ENCODE measurements around the gene HOXB7. TPM values are rescaled to one million over a fixed set of nuclear protein-coding genes. Genes with fewer than 3 reads are reported as not detected.

The HOXB7 gene
- total and polyA plus RNA-seq, 10 of the 15 experiments (the other 5 are each of a cell fraction or from before 2014, with no cell fraction given): 2.8 to 7.4 (median 4.2) TPM

DNA sequence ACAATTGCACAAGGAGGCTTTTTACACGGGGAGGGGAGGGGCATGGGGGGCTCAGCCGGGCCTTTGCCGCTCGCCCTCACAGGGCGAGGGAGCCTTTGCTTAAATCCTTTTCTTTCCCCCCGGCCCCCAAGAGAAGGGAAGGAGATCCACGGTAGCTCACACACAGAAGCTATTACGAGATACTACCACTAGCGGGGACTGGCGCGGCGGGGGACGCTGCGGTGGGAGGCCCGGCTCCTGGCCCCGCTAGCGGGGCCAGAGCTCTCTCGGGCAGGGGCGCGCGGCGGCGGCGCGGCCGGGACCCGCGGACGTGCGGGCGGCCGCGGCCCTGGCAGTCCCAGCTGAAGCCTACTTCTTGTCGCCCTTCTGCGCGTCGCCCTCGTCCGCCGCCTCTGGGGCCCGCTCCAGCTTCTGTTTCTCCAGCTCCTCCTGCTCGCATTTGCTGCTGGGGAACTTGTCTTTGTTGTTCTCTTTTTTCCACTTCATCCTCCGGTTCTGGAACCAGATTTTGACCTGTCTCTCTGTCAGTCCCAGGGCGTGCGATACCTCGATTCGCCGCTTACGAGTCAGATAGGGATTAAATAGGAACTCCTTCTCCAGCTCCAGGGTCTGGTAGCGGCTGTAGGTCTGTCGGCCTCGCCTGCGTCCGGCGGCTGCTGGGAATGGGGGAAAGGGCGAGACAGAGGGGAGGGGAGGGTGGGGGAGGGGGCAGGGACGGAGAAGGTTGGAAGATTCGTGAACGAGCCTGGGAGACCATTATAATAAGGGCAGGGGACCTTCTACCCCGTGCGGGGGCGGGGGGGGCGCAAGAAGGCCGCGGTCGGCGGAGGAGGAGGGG lies 2.3 kb upstream of the HOXB7 start:
- Histone ChIP-seq H3K9me3 (replicated peaks; ENCODE audit: control insufficient read depth, insufficient read depth, low read length) (no peaks in the 10 kb centered on the region), H3K27ac (ENCODE audit: control insufficient read depth, insufficient read depth) (no peak overlapping the region), H4K20me1 (ENCODE audit: control insufficient read depth, insufficient read depth) (no peaks in the 10 kb centered on the region), H3K4me3 (peak overlapping the region; percentile 86), H3K36me3 (ENCODE audit: control insufficient read depth in 2 of 2, insufficient read depth in 2 of 2, low read length in 1 of 2) (no peaks in the 10 kb centered on the region; a peak in 1 of 4 replicates), H2AFZ (ENCODE audit: control insufficient read depth, low read depth, low read length) (peak overlapping the region; percentile 70), H3K27me3 (replicated peaks in 1 of 2; ENCODE audit: control insufficient read depth in 2 of 2, insufficient read depth in 2 of 2, low read length in 1 of 2) (peaks cover 21 to 24% of the 10 kb centered on the region in 2 experiments), H3K79me2 (ENCODE audit: control insufficient read depth, insufficient read depth, low read length) (no peaks in the 10 kb centered on the region), H3K9ac (ENCODE audit: control insufficient read depth, insufficient read depth, low read length) (no peak overlapping the region), H3K4me2 (ENCODE audit: control insufficient read depth, insufficient read depth) (peak overlapping the region; percentile 91), H3K4me1 (ENCODE audit: control insufficient read depth, insufficient read depth, low read length) (peaks cover 11% of the 10 kb centered on the region)
- ChIA-PET SMC1A (ENCODE audit: uncharacterized antibody, unreplicated experiment) (interaction anchor here (0.6 to 1.0 kb wide), 4 partner anchors 9 to 595 kb away, joined by 3 read pairs; no protein-coding TSS in a partner anchor), CTCF (interaction anchor here (0.7 to 1.3 kb wide), 15 partner anchors 9 to 588 kb away, joined by 3 to 7 read pairs (median 3); partner anchors contain the start of gene HOXB5), RAD21 (ENCODE audit: unreplicated experiment) (interaction anchor here (0.7 to 1.4 kb wide), 4 partner anchors 9 to 367 kb away, joined by 3 to 8 read pairs (median 4); no protein-coding TSS in a partner anchor), POLR2A (interaction anchor here (0.6 to 0.9 kb wide), 4 partner anchors 82 to 938 kb away, joined by 3 to 12 read pairs (median 4); no protein-coding TSS in a partner anchor)
- no peak for FAIRE-seq
- ATAC-seq: peak; percentile 67
- no TSS peak for BruUV-seq (replicated peaks)
- intact Hi-C loops (cut with micrococcal nuclease; ENCODE audit: unreplicated experiment): no loop called here
- in situ Hi-C loops (cut with MboI): no loop called here
- no peak for TF ChIP-seq RB1 (IDR thresholded peaks at IDR 0.05; ENCODE audit: borderline replicate concordance)
- peak; percentile 48 for TF ChIP-seq IKZF1 (conservative IDR thresholded peaks at IDR 0.05)
- TF ChIP-seq, protein P1, sequence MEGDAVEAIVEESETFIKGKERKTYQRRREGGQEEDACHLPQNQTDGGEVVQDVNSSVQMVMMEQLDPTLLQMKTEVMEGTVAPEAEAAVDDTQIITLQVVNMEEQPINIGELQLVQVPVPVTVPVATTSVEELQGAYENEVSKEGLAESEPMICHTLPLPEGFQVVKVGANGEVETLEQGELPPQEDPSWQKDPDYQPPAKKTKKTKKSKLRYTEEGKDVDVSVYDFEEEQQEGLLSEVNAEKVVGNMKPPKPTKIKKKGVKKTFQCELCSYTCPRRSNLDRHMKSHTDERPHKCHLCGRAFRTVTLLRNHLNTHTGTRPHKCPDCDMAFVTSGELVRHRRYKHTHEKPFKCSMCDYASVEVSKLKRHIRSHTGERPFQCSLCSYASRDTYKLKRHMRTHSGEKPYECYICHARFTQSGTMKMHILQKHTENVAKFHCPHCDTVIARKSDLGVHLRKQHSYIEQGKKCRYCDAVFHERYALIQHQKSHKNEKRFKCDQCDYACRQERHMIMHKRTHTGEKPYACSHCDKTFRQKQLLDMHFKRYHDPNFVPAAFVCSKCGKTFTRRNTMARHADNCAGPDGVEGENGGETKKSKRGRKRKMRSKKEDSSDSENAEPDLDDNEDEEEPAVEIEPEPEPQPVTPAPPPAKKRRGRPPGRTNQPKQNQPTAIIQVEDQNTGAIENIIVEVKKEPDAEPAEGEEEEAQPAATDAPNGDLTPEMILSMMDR (IDR thresholded peaks at IDR 0.05 in 2 of 3, conservative IDR thresholded peaks at IDR 0.05 in 1 of 3; ENCODE audit: control insufficient read depth in 2 of 3, extremely low read depth in 1 of 3, insufficient read depth in 1 of 3, low read depth in 3 of 3, low read length in 3 of 3): peak; percentile 21 to 33 (median 22); a peak in 4 of 6 replicates
- no peak for TF ChIP-seq BRCA1 (IDR thresholded peaks at IDR 0.05; ENCODE audit: low read depth, low read length)
- TF ChIP-seq GABPA (IDR thresholded peaks at IDR 0.05; ENCODE audit: low read depth): no peak
- no peak for TF ChIP-seq CBX3 (IDR thresholded peaks at IDR 0.05; ENCODE audit: borderline replicate concordance, low read depth)
- 0 out of 3 replicates have a peak, but pooled peaks of 1 of the 2 experiments have one; percentile 15 for TF ChIP-seq EGR1 (IDR thresholded peaks at IDR 0.05; ENCODE audit: borderline replicate concordance in 1 of 2, low read depth in 2 of 2, low read length in 2 of 2)
- TF ChIP-seq EZH2 (IDR thresholded peaks at IDR 0.05; ENCODE audit: borderline replicate concordance, control insufficient read depth, low read depth, low read length): 0 out of 2 replicates have a peak, but pooled peaks have one; percentile 70
- no peak for TF ChIP-seq TCF12 (IDR thresholded peaks at IDR 0.05; ENCODE audit: low read depth, low read length)
- TF ChIP-seq, protein P2, sequence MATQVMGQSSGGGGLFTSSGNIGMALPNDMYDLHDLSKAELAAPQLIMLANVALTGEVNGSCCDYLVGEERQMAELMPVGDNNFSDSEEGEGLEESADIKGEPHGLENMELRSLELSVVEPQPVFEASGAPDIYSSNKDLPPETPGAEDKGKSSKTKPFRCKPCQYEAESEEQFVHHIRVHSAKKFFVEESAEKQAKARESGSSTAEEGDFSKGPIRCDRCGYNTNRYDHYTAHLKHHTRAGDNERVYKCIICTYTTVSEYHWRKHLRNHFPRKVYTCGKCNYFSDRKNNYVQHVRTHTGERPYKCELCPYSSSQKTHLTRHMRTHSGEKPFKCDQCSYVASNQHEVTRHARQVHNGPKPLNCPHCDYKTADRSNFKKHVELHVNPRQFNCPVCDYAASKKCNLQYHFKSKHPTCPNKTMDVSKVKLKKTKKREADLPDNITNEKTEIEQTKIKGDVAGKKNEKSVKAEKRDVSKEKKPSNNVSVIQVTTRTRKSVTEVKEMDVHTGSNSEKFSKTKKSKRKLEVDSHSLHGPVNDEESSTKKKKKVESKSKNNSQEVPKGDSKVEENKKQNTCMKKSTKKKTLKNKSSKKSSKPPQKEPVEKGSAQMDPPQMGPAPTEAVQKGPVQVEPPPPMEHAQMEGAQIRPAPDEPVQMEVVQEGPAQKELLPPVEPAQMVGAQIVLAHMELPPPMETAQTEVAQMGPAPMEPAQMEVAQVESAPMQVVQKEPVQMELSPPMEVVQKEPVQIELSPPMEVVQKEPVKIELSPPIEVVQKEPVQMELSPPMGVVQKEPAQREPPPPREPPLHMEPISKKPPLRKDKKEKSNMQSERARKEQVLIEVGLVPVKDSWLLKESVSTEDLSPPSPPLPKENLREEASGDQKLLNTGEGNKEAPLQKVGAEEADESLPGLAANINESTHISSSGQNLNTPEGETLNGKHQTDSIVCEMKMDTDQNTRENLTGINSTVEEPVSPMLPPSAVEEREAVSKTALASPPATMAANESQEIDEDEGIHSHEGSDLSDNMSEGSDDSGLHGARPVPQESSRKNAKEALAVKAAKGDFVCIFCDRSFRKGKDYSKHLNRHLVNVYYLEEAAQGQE (IDR thresholded peaks at IDR 0.05; ENCODE audit: low read depth, low read length): no peak
- 0 out of 2 replicates have a peak, but pooled peaks have one; percentile 28 for TF ChIP-seq DPF2 (IDR thresholded peaks at IDR 0.05)
- 0 out of 2 replicates have a peak, but pooled peaks have one; percentile 2 for TF ChIP-seq NBN (IDR thresholded peaks at IDR 0.05)
- TF ChIP-seq LARP7 (IDR thresholded peaks at IDR 0.05): peak; percentile 65; the same call in 1 of the 2 replicates
- no peak for TF ChIP-seq MTA2 (IDR thresholded peaks at IDR 0.05; ENCODE audit: low read depth)
- TF ChIP-seq GATAD2B (conservative IDR thresholded peaks at IDR 0.05; ENCODE audit: low read depth): peak; percentile 37
- peak; percentile 39 for TF ChIP-seq SUZ12 (IDR thresholded peaks at IDR 0.05; ENCODE audit: unreplicated experiment)
- no peak for TF ChIP-seq FOXM1 (IDR thresholded peaks at IDR 0.05; ENCODE audit: low read depth, low read length)
- no peak for TF ChIP-seq TAF1 (IDR thresholded peaks at IDR 0.05; ENCODE audit: borderline replicate concordance, low read depth, low read length)
- WGBS (ENCODE audit: insufficient coverage, insufficient replicate concordance, low lambda C conversion rate, missing lambda C conversion rate): 15% methylated on average over 54 of the region's 67 CpGs
- DNase-seq (ENCODE audit: low read depth, low spot score): no peak

Measured in GM12878 (cell line).